Loucy (cell line): Measurements from ENCODE around the gene CELA3B.
"Not testable (repeated sequence)": the region's sequence is repeated elsewhere in the genome, so short reads cannot be mapped to it uniquely, and the experiment has no call there.

Source experiments
- EZH2phosphoT487 ChIP-seq: fragments of 200-600 bp; IDR thresholded peaks from 2 replicates; pipeline ENCODE4 v1.6.1; 2018; ENCODE audit warnings: antibody characterized with exemption, mild to moderate bottlenecking, moderate library complexity, borderline replicate concordance
- TF ChIP-seq, protein P1 (sequence below): fragments of 200-600 bp; sonication (generic); conservative IDR thresholded peaks from 2 replicates; pipeline ENCODE4 v1.5.1; 2014; ENCODE audit warnings: mild to moderate bottlenecking, antibody characterized with exemption, low read length

DNA sequence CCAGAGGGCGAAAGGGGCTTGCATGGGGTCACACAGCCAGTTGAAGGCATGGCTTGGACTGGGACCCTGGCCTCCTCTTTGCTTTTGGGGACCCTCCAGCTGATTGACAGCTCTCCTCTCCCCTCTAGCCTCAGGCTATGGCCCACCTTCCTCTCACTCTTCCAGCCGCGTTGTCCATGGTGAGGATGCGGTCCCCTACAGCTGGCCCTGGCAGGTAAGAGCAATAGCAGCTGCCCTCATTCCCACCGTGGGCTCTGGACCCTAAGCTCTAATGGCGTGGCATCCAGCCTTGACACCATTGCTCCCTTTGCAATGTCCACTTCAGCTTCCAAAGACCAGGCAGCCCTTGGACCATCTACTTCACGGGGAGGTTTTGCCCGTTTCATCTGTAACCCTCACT, 26.1 kb downstream of the CELA3B start:
- TF ChIP-seq, protein P1, sequence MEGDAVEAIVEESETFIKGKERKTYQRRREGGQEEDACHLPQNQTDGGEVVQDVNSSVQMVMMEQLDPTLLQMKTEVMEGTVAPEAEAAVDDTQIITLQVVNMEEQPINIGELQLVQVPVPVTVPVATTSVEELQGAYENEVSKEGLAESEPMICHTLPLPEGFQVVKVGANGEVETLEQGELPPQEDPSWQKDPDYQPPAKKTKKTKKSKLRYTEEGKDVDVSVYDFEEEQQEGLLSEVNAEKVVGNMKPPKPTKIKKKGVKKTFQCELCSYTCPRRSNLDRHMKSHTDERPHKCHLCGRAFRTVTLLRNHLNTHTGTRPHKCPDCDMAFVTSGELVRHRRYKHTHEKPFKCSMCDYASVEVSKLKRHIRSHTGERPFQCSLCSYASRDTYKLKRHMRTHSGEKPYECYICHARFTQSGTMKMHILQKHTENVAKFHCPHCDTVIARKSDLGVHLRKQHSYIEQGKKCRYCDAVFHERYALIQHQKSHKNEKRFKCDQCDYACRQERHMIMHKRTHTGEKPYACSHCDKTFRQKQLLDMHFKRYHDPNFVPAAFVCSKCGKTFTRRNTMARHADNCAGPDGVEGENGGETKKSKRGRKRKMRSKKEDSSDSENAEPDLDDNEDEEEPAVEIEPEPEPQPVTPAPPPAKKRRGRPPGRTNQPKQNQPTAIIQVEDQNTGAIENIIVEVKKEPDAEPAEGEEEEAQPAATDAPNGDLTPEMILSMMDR = not testable (repeated sequence)
- TF ChIP-seq EZH2phosphoT487 = not testable (repeated sequence)
